Colonic mucosa (tissue), 4 donors: ENCODE data around the gene CARD10. TPM values are rescaled to one million over a fixed set of nuclear protein-coding genes. Genes with fewer than 3 reads are reported as not detected.
A peak's percentile ranks its signal among the peaks of the same experiment; 100 is the strongest.

Experiments
- DNase-seq: peaks from one replicate; pipeline ENCODE4 v3.0.0-alpha.2; 2020
- H3K27ac ChIP-seq: fragments of 200-600 bp; one replicate; pipeline ENCODE4 v1.8.0; 2021
- H3K27me3 ChIP-seq: fragments of 200-600 bp; one replicate; pipeline ENCODE4 v1.8.0; 2021
- H3K36me3 ChIP-seq: fragments of 200-600 bp; one replicate; pipeline ENCODE4 v1.8.0; 2021
- H3K4me1 ChIP-seq: fragments of 200-600 bp; one replicate; pipeline ENCODE4 v1.8.0; 2021; ENCODE audit warnings: mild to moderate bottlenecking
- H3K4me3 ChIP-seq: fragments of 200-600 bp; one replicate; pipeline ENCODE4 v1.8.0; 2021
- H3K9ac ChIP-seq, 2 donors: one replicate each; pipeline ENCODE4 v1.7.0; 2013; ENCODE audit warnings: control low read depth in 2 of 2, low read depth in 2 of 2, low read length in 2 of 2
- H3K9me3 ChIP-seq: fragments of 200-600 bp; one replicate; pipeline ENCODE4 v1.8.0; 2021
- CTCF ChIP-seq: fragments of 200-600 bp; IDR thresholded peaks from one replicate; pipeline ENCODE4 v1.8.0; 2022; ENCODE audit warnings: antibody characterized with exemption, mild to moderate bottlenecking
- intact Hi-C: fragments of 100-400 bp; cut with DNase I; formaldehyde crosslinking; loops from one replicate; pipeline ENCODE4 v1.14.1; 2022
- total RNA-seq, 2 donors: library from RNA; stranded (reverse); fragmentation: NEBNext Ultra II Directional in 1 of 2; extraction: Animal tissue kit (Norgen Biotek cat#: 25700) in 1 of 2; gene quantifications; one replicate each; pipeline ENCODE4 v1.2.1, GENCODE V29; 2021
- donor health status: healthy.
- donor health status: DM: no; HTN: no; CAD: no.
- donor health status: DM: no; HTN: no; CAD: no.

CARD10 gene
- total RNA-seq, 2 donors from 2014 or later: 59.3 to 60.5 TPM

GRCh38 chr22:37566329-37566837 lies 47.2 kb upstream of the CARD10 start:
- Histone ChIP-seq H3K4me1 (peaks cover 44% of the 10 kb centered on the region), H3K9me3 (no peaks in the 10 kb centered on the region), H3K4me3 (no peak overlapping the region), H3K27me3 (no peaks in the 10 kb centered on the region), H3K9ac (peak overlapping the region in 1 of 2 donors; percentile 61), H3K36me3 (peaks cover 3% of the 10 kb centered on the region), H3K27ac (peak overlapping the region; percentile 51)
- TF ChIP-seq CTCF: no peak
- intact Hi-C loops: loop anchor here (2.0 kb wide), 1 partner anchor 20 kb away; no protein-coding TSS in a partner anchor
- no peak for DNase-seq

- intact Hi-C loops: loop anchor here (2.0 kb wide), 1 partner anchor 19 kb away; no protein-coding TSS in a partner anchor
Observed at GRCh38 chr22:37565830-37566229, 46.6 kb upstream of the CARD10 start.

GRCh38 chr22:37564111-37564711 lies 45.0 kb upstream of the CARD10 start:
- no peaks in the 10 kb centered on the region for H3K27me3 ChIP-seq
- peaks cover 3% of the 10 kb centered on the region for H3K36me3 ChIP-seq
- H3K9me3 ChIP-seq: no peaks in the 10 kb centered on the region
- peak overlapping the region; percentile 39 to 99 for H3K9ac ChIP-seq
- peak overlapping the region; percentile 94 for H3K27ac ChIP-seq
- no peak overlapping the region for H3K4me3 ChIP-seq
- peak; percentile 9 for TF ChIP-seq CTCF
- intact Hi-C loops: no loop called here
- no peak for DNase-seq
- peaks cover 38% of the 10 kb centered on the region for H3K4me1 ChIP-seq

More at GRCh38 chr22:37565830-37566229, 46.6 kb upstream of the CARD10 start:
- H3K27me3 ChIP-seq: no peaks in the 10 kb centered on the region
- H3K36me3 ChIP-seq: peaks cover 3% of the 10 kb centered on the region
- no peaks in the 10 kb centered on the region for H3K9me3 ChIP-seq
- DNase-seq: no peak
- H3K9ac ChIP-seq: peak overlapping the region in 1 of 2 donors; percentile 53
- no peak overlapping the region for H3K4me3 ChIP-seq
- peaks cover 38% of the 10 kb centered on the region for H3K4me1 ChIP-seq
- H3K27ac ChIP-seq: no peak overlapping the region
- no peak for TF ChIP-seq CTCF

- TF ChIP-seq CTCF: no peak
- Histone ChIP-seq H3K4me1 (peaks cover 34% of the 10 kb centered on the region), H3K27me3 (no peaks in the 10 kb centered on the region), H3K4me3 (no peak overlapping the region), H3K9ac (peak overlapping the region; percentile 39 to 99), H3K27ac (peak overlapping the region; percentile 94), H3K9me3 (no peaks in the 10 kb centered on the region), H3K36me3 (peaks cover 3% of the 10 kb centered on the region)
- DNase-seq: peak; percentile 84
- intact Hi-C loops: no loop called here
Observed at GRCh38 chr22:37563153-37564081, 44.2 kb upstream of the CARD10 start.

DNA sequence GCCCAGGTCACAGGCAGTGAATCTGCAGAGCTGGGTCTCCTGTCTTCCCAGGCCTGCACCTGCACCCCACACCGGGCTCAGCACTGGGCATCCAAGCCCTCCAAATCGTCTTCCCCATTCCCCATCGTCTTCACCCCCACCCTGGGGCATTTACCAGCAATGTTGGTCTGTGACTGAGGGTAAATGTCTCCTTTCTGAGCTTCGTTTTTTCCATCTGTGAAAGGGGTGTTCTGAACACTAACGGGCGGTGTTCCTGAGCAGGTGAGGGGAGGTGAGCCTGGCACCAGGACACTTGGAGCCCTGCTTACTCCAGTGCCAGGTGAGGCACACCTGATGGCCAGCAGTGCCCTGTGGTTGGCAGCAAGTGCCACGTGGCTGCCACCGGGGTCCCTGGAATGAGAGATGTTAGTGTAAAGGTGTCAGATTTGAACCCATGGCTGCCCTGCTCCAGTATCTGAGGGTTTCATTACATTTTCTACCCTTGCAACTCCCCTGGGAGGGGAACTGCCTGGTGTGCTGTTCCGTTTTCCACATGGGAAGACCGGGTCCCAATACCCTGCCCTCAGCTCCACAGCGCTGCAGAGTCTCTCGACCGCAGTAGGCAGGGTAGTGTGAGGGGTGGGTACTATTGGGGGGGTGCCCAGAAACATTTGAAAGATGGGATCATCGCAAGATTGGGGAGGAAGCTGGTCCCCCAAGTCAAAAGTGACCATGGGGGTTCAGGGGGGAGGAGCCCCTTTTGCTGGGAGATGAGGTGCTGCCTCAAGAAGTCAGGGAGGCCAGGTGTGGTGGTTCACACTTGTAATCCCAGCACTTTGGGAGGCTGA lies 43.0 kb upstream of the CARD10 start:
- peaks cover 3% of the 10 kb centered on the region for H3K36me3 ChIP-seq
- H3K9ac ChIP-seq: peak overlapping the region; percentile 91 to 99
- intact Hi-C loops: no loop called here
- H3K4me1 ChIP-seq: peaks cover 34% of the 10 kb centered on the region
- peak overlapping the region; percentile 71 for H3K4me3 ChIP-seq
- peak overlapping the region; percentile 94 for H3K27ac ChIP-seq
- DNase-seq: no peak
- H3K27me3 ChIP-seq: no peaks in the 10 kb centered on the region
- no peaks in the 10 kb centered on the region for H3K9me3 ChIP-seq
- no peak for TF ChIP-seq CTCF
